OCI-LY3 (cell line): ENCODE data around the gene CSTB.

Experiments used
- CTCF ChIP-seq: fragments of 200-600, 300-600 bp; sonication (generic); IDR thresholded peaks from 2 replicates; pipeline ENCODE4 v1.5.1; 2014; ENCODE audit warnings: antibody characterized with exemption, low read length, low read depth
- EZH2phosphoT487 ChIP-seq: fragments of 200-600 bp; shearing (Covaris generic); IDR thresholded peaks from 2 replicates; pipeline ENCODE4 v1.6.1; 2018; ENCODE audit warnings: antibody characterized with exemption, mixed run types, low read depth

GRCh38 chr21:43734131-43734927 is 41.8 kb downstream of the CSTB start:
- no peak for TF ChIP-seq CTCF
- no peak for TF ChIP-seq EZH2phosphoT487
